ENCODE measurements around the gene EFNA5.

The EFNA5 gene

DNA sequence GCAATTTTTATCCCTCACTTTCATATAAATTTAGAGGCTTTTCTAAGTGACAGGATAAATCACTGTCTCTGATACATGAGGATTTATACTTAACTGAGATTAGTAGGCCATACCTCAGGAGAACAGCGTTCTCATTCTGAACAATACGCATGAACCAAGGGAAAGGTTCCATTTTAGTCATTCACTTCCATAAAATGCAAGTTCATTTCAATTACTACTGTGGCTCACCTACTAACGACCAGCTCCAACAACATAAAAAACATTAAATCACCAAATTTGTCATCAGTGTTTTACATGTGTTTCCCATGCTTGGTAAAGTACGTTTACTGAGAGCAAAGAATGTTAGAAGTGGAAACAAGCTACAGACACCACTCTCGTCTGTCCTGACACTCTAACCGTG is 67.4 kb downstream of the EFNA5 start:
- no peak for DNase-seq (ENCODE audit: low read depth in 2 of 2)

GRCh38 chr5:107602896-107603295 is 67.8 kb downstream of the EFNA5 start:
- DNase-seq (ENCODE audit: low read depth in 2 of 2), result no peak

DNA sequence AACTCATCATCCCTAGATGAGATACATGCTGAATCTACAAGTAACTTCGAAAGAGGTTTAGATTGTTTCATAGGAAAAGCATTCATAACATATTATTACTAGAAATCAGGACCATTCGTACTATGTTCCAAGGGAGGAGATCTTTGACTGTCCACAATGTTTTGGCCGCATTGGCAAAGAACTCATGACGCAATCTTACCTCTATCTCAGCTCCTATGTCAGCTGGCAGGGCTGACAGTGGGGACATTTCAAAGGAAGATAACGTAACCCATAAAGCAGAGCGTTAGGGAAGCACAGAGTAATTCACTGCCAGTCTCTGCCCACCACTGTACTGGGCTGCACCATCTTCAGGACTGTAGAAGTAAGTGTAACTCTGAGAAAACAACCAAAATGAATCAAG is 69.7 kb downstream of the EFNA5 start:
- DNase-seq (ENCODE audit: low read depth in 2 of 2), result no peak

DNA sequence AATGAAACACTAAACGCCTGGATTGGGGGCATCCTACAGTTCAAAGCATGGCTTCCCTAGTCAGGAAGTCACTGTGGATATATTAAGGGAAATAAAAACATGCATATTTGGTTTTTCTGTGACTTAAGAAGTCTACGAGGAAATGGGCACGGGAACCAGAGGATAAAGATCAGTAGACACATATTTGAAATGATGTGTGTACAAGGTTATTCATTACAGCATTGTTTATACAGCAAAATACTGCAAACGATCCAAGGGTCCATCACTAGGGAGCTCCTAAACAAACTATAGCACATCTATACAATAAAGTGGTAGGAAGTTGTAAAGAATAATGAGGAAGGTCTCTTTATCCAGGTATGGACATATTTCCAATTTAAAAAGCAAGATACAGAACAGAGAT is 71.8 kb downstream of the EFNA5 start:
- no peak for DNase-seq (ENCODE audit: low read depth in 2 of 2)

GRCh38 chr5:107597803-107598202 is 72.9 kb downstream of the EFNA5 start:
- no peak for DNase-seq (ENCODE audit: low read depth in 2 of 2)

- no peak for DNase-seq (ENCODE audit: low read depth in 2 of 2)
Observed at GRCh38 chr5:107597247-107597646, 73.5 kb downstream of the EFNA5 start.

- DNase-seq (ENCODE audit: low read depth in 2 of 2), result no peak
Observed at GRCh38 chr5:107594253-107595045, 76.3 kb downstream of the EFNA5 start.

GRCh38 chr5:107593009-107593408 is 77.7 kb downstream of the EFNA5 start:
- no peak for DNase-seq (ENCODE audit: low read depth in 2 of 2)

DNA sequence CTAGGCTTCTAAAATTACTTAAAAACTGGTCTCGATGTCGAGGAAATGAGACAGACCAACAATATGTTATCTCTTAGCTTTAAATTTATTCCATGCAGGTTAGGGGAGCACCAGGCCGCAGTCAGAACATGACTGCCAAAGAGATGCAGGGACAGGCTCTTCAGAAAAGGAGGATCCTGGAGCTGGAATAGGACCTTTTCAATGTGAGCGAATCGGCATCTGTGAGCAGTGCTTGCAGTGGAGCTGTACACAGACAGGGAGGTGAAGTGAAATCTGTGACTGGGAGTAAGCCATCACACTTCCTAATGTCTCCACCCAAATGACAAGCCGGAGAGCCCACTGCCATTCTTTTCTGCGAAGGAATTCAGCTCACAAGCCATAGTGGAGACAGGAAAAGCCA is 78.2 kb downstream of the EFNA5 start:
- no peak for DNase-seq (ENCODE audit: low read depth in 2 of 2)

GRCh38 chr5:107590686-107591085 is 80.1 kb downstream of the EFNA5 start:
- DNase-seq (ENCODE audit: low read depth in 2 of 2), result no peak

GRCh38 chr5:107589520-107590193 is 81.1 kb downstream of the EFNA5 start:
- no peak for DNase-seq (ENCODE audit: low read depth in 2 of 2)

DNA sequence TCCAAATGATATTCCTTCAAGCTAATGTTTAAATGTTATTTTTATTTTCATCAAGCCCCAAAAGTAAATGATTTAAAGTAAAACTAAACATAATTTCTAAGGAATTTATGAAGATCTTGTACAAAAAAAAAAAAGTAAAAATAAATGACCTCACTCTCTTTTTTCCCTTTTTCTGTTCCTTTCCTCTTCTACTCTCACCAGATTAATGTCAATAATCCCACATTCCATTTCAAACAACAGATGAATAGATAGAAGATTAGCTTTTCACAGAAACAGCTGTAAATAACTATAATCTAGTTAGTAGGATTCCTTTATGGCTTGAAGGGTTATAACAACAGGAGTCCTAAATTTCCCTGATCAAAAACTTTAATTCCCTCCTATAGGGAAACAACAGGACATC is 88.1 kb downstream of the EFNA5 start:
- DNase-seq (ENCODE audit: low read depth in 2 of 2), result no peak

- DNase-seq (ENCODE audit: low read depth in 2 of 2), result no peak
Observed at GRCh38 chr5:107580889-107581820, 89.6 kb downstream of the EFNA5 start.

- DNase-seq (ENCODE audit: low read depth in 2 of 2), result no peak
Observed at GRCh38 chr5:107578051-107578635, 92.6 kb downstream of the EFNA5 start.

- DNase-seq (ENCODE audit: low read depth in 2 of 2), result no peak
Observed at GRCh38 chr5:107577394-107577950, 93.3 kb downstream of the EFNA5 start.

- no peak for DNase-seq (ENCODE audit: low read depth in 2 of 2)
Observed at GRCh38 chr5:107576736-107577393, 93.9 kb downstream of the EFNA5 start.

DNA sequence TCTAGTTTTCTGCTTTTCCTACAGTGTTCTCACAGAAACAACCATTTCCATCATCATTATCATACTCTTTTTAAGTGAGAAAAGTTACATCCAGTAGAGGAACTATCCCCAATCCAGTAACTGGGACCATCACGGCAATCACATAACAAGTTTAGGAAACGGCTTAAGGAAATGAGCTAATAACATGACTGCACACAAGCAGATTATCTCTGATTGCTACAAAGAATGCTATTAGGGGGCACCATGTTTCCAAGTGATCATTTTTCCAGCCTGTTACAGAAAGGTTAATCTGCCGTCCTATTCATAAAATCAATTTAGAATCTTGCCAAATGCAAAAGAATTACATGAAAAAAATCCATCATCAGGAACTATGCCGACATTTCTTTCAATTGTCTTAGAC is 94.6 kb downstream of the EFNA5 start:
- DNase-seq (ENCODE audit: low read depth in 2 of 2), result no peak

- no peak for DNase-seq (ENCODE audit: low read depth in 2 of 2)
Observed at GRCh38 chr5:107574287-107574686, 96.5 kb downstream of the EFNA5 start.

- no peak for DNase-seq (ENCODE audit: low read depth in 2 of 2)
Observed at GRCh38 chr5:107572715-107573368, 97.9 kb downstream of the EFNA5 start.
